ENCODE measurements around the gene SHROOM2. TPM values are rescaled to one million over a fixed set of nuclear protein-coding genes. Genes with fewer than 3 reads are reported as not detected.

The SHROOM2 gene
- total RNA-seq, 1 experiment from 2014 or later: 5.3 TPM

DNA sequence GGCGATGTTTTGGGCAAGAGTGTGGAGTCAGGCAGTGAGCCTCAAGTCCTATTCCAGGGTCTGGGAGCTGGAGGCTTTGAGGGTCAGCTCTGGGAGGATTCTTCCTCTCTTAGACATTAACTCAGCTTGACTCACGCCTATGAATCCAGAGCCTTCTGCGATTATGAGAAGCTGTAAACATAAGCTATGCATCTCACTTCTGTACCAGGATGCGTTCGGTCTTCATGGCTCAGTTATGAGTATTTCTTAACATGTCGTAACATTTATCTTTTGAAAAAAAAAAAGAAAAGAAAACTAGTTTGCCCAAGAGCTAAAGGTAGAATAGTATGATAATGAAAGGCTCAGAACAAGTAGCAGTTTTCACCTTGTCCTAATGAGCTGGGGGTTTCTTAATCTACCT, 4.6 kb downstream of the SHROOM2 start:
- no peaks in the 10 kb centered on the region for H3K36me3 ChIP-seq (ENCODE audit: control insufficient read depth in 1 of 2, insufficient read depth in 2 of 2, low read length in 2 of 2)
- H3K4me1 ChIP-seq (ENCODE audit: control insufficient read depth in 1 of 2, insufficient read depth in 2 of 2, low read length in 2 of 2): peaks cover 0 to 10% of the 10 kb centered on the region in 2 experiments; a peak in 3 of 4 replicates
- no peaks in the 10 kb centered on the region for H3K27me3 ChIP-seq (ENCODE audit: insufficient read depth, low read length)
- no peak overlapping the region for H2AFZ ChIP-seq (ENCODE audit: low read depth, low read length, poor library complexity, severe bottlenecking)
- POLR2A ChIA-PET: no interaction called here
- H3K4me2 ChIP-seq (ENCODE audit: low read length): no peak overlapping the region
- intact Hi-C loops (cut with micrococcal nuclease): no loop called here
- CTCF ChIA-PET: no interaction called here
- RAD21 ChIA-PET (ENCODE audit: low non-redundant PET in 1 of 2, low total read pairs in 2 of 2, uncharacterized antibody in 2 of 2, unreplicated experiment in 2 of 2): no interaction called here
- no peaks in the 10 kb centered on the region for H3K79me2 ChIP-seq (ENCODE audit: insufficient read depth, low read length)
- H3K4me3 ChIP-seq (replicated peaks in 1 of 2; ENCODE audit: low read depth in 1 of 2, low read length in 2 of 2): no peak overlapping the region
- H3K27ac ChIP-seq (ENCODE audit: low read depth, low read length): no peak overlapping the region
- no TSS peak for BruUV-seq (replicated peaks)
- no peak overlapping the region for H3K9ac ChIP-seq (ENCODE audit: low read length)
- DNase-seq (ENCODE audit: low read depth, low spot score) (no peak), ATAC-seq (no peak)
- TF ChIP-seq CEBPB (IDR thresholded peaks at IDR 0.05; ENCODE audit: low read depth): no peak
- no peak for TF ChIP-seq POLR2AphosphoS5 (IDR thresholded peaks at IDR 0.05; ENCODE audit: low read depth, low read length)
- TF ChIP-seq, protein P1, sequence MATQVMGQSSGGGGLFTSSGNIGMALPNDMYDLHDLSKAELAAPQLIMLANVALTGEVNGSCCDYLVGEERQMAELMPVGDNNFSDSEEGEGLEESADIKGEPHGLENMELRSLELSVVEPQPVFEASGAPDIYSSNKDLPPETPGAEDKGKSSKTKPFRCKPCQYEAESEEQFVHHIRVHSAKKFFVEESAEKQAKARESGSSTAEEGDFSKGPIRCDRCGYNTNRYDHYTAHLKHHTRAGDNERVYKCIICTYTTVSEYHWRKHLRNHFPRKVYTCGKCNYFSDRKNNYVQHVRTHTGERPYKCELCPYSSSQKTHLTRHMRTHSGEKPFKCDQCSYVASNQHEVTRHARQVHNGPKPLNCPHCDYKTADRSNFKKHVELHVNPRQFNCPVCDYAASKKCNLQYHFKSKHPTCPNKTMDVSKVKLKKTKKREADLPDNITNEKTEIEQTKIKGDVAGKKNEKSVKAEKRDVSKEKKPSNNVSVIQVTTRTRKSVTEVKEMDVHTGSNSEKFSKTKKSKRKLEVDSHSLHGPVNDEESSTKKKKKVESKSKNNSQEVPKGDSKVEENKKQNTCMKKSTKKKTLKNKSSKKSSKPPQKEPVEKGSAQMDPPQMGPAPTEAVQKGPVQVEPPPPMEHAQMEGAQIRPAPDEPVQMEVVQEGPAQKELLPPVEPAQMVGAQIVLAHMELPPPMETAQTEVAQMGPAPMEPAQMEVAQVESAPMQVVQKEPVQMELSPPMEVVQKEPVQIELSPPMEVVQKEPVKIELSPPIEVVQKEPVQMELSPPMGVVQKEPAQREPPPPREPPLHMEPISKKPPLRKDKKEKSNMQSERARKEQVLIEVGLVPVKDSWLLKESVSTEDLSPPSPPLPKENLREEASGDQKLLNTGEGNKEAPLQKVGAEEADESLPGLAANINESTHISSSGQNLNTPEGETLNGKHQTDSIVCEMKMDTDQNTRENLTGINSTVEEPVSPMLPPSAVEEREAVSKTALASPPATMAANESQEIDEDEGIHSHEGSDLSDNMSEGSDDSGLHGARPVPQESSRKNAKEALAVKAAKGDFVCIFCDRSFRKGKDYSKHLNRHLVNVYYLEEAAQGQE (IDR thresholded peaks at IDR 0.05; ENCODE audit: low read depth): no peak
- TF ChIP-seq, protein P2, sequence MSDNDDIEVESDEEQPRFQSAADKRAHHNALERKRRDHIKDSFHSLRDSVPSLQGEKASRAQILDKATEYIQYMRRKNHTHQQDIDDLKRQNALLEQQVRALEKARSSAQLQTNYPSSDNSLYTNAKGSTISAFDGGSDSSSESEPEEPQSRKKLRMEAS (IDR thresholded peaks at IDR 0.05): no peak
- H3K9me2 ChIP-seq (ENCODE audit: insufficient read depth): no peaks in the 10 kb centered on the region
- H4K20me1 ChIP-seq (ENCODE audit: insufficient read depth): no peaks in the 10 kb centered on the region
- H3K9me3 ChIP-seq (ENCODE audit: control insufficient read depth in 1 of 2, insufficient read depth in 1 of 2, low read depth in 1 of 2, low read length in 2 of 2): no peaks in the 10 kb centered on the region

DNA sequence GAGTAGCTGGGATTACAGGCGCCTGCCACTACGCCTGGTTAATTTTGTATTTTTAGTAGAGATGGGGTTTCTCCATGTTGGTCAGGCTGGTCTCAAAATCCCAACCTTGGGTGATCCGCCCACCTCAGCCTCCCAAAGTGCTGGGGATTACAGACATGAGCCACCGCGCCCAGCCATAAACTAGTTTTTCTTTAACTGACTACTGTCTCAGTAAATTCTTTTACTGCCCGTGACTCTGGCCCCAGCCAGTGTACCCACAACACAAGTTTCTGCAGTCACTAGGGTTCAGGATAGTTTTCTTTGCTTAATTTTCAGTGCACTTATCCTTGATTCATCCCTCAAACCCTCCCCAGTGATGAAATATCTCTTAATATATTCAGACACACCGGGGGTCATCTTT, 8.3 kb downstream of the SHROOM2 start:
- ATAC-seq (no peak), DNase-seq (ENCODE audit: low read depth, low spot score) (no peak)
- no peaks in the 10 kb centered on the region for H3K9me2 ChIP-seq (ENCODE audit: insufficient read depth)
- no peaks in the 10 kb centered on the region for H3K27me3 ChIP-seq (ENCODE audit: insufficient read depth, low read length)
- CTCF ChIA-PET: no interaction called here
- H3K36me3 ChIP-seq (ENCODE audit: control insufficient read depth in 1 of 2, insufficient read depth in 2 of 2, low read length in 2 of 2): no peaks in the 10 kb centered on the region
- H3K79me2 ChIP-seq (ENCODE audit: insufficient read depth, low read length): no peaks in the 10 kb centered on the region
- H3K4me1 ChIP-seq (ENCODE audit: control insufficient read depth in 1 of 2, insufficient read depth in 2 of 2, low read length in 2 of 2): peaks cover 0 to 5% of the 10 kb centered on the region in 2 experiments; a peak in 2 of 4 replicates
- RAD21 ChIA-PET (ENCODE audit: low non-redundant PET in 1 of 2, low total read pairs in 2 of 2, uncharacterized antibody in 2 of 2, unreplicated experiment in 2 of 2): no interaction called here
- no peak overlapping the region for H3K27ac ChIP-seq (ENCODE audit: low read depth, low read length)
- no peaks in the 10 kb centered on the region for H3K9me3 ChIP-seq (ENCODE audit: control insufficient read depth in 1 of 2, insufficient read depth in 1 of 2, low read depth in 1 of 2, low read length in 2 of 2)
- no peaks in the 10 kb centered on the region for H4K20me1 ChIP-seq (ENCODE audit: insufficient read depth)
- H3K4me3 ChIP-seq (replicated peaks in 1 of 2; ENCODE audit: low read depth in 1 of 2, low read length in 2 of 2): no peak overlapping the region
- H3K4me2 ChIP-seq (ENCODE audit: low read length): no peak overlapping the region
- no peak overlapping the region for H3K9ac ChIP-seq (ENCODE audit: low read length)
- POLR2A ChIA-PET: no interaction called here
- BruUV-seq (replicated peaks): no TSS peak
- TF ChIP-seq SIN3A (IDR thresholded peaks at IDR 0.05; ENCODE audit: low read depth) (no peak), EGR1 (IDR thresholded peaks at IDR 0.05; ENCODE audit: low read depth) (no peak), ELF1 (IDR thresholded peaks at IDR 0.05; ENCODE audit: borderline replicate concordance, low read depth) (no peak), FOSL1 (IDR thresholded peaks at IDR 0.05; ENCODE audit: low read depth) (no peak), JUND (IDR thresholded peaks at IDR 0.05) (no peak), YY1 (IDR thresholded peaks at IDR 0.05; ENCODE audit: extremely low read depth, insufficient replicate concordance, low read depth, low read length) (no peak), EZH2phosphoT487 (IDR thresholded peaks at IDR 0.05; ENCODE audit: borderline replicate concordance) (no peak)
- H2AFZ ChIP-seq (ENCODE audit: low read depth, low read length, poor library complexity, severe bottlenecking): no peak overlapping the region
- intact Hi-C loops (cut with micrococcal nuclease): no loop called here

All from HCT116 (cell line).